HS-27A (cell line): ENCODE data around the gene KCNAB1.
"Not testable (repeated sequence)": the region's sequence is repeated elsewhere in the genome, so short reads cannot be mapped to it uniquely, and the experiment has no call there.

Experiments used
- DNase-seq: peaks from one replicate; pipeline ENCODE4 v3.0.0-alpha.2; 2012; ENCODE audit warnings: low read depth, missing footprints

KCNAB1 gene

GRCh38 chr3:156273111-156273694 is 152.8 kb downstream of the KCNAB1 start:
- DNase-seq, result no peak

- no peak for DNase-seq
These were observed 154.4 kb downstream of the KCNAB1 start for GRCh38 chr3:156274791-156275190.

GRCh38 chr3:156284637-156285036 is 164.3 kb downstream of the KCNAB1 start:
- DNase-seq, result not testable (repeated sequence)

DNA sequence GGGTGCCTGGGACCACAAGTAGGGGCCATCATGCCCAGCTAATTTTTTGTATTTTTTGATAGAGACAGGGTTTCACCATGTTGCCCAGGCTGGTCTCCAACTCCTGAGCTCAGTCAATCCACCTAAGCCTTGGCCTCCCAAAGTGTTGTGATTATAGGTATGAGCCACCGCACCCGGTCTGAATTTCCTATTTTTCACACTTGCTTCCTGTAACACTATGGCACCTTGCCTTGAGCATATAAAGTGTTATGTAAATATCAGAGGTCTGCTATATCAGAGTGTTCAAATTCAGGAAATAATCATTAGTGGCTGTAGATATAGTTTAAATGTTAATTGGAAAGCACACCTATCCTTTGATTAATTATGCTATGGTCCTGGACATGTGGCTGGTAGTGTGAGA is 165.2 kb downstream of the KCNAB1 start:
- DNase-seq, result no peak

GRCh38 chr3:156290924-156291271 is 170.5 kb downstream of the KCNAB1 start:
- DNase-seq, result no peak

DNA sequence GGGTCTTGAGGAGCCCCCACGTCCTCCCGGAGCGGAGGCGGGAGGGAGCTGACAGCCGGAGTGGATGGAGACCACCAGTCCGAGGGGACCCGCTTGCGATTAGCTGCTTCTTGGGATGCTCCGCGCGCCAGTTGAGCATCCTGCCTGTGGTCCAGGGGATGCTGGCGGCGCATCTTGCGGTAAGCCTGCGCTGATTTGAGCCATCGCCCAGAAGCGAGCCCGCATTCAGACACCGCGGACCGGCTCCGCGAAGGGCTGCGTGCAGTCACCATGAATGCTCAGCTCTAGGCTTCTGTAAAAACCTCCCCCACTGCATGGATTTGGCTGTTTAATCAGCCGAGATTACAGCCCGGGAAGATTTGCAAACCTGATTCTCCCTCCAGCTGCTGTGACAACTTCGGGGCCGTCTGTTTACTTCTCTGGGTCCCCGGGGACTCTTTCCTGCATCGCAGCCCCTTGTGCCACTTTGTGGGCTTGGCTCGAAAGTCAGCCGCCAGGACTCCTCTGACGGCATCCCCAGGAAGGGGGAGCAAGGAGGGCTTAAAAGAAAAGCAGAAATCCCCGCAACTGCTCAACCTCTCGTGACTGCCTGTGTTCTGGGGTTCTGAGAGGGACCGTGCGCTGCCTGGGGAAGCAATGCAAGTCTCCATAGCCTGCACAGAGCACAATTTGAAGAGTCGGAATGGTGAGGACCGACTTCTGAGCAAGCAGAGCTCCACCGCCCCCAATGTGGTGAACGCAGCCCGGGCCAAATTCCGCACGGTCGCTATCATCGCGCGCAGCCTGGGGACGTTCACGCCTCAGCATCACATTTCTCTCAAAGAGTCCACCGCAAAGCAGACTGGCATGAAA is 171.1 kb downstream of the KCNAB1 start:
- DNase-seq, result no peak

DNA sequence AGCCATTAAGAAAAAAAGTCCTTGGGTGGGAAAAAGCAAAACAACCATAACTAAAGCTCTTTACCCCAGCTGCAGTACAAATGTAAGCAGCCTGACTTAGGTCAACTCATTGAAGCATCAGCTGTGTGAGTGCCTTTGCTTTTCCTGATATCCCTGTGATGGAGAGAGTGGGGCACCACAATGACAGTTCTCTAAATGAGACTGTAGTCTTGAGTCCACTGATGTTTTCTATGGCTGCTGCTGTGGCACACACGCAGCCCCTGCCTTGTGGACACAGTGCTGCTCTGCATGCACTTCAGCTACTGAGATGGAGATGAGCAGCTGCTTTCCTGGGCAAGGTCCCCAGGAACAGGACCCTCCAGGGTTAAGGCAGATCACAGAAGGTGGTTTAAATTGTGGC is 173.2 kb downstream of the KCNAB1 start:
- DNase-seq, result no peak

GRCh38 chr3:156297582-156297981 is 177.2 kb downstream of the KCNAB1 start:
- no peak for DNase-seq

DNA sequence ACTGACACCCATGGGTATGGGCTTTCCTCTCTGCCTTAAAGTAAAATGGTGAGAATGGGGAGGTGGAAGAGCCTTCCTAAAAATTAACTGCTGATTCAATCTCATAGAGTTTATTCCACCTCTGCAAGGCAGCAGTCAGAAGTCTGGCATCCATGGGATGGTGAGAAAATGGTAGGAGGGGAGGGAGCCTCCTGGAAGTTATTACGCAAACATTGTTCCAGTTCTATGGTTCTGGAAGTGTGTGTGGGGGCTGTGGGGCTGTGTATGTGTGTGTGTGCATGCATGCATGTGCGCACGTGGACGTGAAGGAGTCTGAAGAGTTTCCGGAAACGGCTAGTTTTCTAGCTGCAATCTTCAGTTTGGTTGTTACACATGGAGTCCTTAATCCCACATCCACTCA is 177.6 kb downstream of the KCNAB1 start:
- DNase-seq, result no peak

DNA sequence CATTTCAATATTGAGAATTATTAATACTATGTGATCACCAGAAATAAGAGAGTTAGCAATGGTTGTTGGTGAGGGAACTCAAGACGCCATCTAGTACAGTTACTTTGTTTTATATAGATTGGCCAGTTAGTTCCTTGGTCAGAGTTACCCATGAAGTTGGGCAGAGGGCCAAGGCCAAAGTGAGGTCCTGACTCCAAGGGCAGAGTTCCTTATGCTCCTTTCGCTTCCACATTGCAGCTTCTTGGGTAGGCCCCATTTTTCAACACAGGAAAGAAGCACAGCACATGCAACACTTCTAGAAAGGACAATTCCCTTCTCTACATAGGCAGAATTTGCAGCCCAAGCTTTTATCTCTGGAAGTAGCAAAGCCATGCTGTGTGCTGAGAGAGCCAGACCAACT is 178.6 kb downstream of the KCNAB1 start:
- no peak for DNase-seq

GRCh38 chr3:156299569-156299968 is 179.2 kb downstream of the KCNAB1 start:
- DNase-seq, result no peak

DNA sequence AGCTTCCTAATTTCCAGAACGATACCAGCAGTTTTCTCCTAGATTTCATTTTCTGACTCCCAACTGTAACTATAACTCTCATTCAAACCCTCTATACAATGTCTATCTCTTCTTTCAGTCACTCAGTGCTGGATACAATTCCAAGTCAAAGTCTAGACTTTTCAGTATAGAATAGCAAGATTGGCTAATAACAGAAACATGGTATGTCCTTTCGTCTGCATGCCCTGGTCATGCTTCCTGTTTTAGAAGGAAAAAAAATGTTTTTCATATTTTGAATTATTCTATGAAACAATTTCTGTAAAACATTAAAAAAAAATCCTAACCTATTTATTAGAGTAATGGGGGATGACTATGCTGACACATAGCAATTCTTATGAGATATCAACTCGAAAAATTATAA is 180.0 kb downstream of the KCNAB1 start:
- DNase-seq, result no peak

- DNase-seq, result no peak
These were observed 180.8 kb downstream of the KCNAB1 start for GRCh38 chr3:156300929-156301840.

GRCh38 chr3:156303001-156303707 is 182.8 kb downstream of the KCNAB1 start:
- no peak for DNase-seq

DNA sequence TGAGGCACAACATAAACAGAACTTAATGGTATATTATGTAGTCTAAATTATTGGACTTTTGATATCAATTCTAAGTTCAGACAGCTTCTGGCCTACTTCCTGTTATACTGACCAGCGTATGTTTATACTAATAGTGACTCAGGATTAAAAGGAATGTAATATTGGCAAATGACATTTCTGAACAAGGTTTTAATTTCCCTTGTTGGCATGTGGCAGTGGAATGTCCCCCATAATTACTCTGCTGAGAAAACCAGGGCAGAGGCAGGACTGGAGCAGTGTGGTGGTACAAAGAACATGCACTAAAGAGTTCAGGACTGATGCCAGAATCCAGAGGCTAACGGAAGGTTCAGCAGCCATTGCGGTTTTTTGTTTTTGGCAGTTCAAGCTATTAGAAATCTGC is 184.0 kb downstream of the KCNAB1 start:
- DNase-seq, result no peak

DNA sequence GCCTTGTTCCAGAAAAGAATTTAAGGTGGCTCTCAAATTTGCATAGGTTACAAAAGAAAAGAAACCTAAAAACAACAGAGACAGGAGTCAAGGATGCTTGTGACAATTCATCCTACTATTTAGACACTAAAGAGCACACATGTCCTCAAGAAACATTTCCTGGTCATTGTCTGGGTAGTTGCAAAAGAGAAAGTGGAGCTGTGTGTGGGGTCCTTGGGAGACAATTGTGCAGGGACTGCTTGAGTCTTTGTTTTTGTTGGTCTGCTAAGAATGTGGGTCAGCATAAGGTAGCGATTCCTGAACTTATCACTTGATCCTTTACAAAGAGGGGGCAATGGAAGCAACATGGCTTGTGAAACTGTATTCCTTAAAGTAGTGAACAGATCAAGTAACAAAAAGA is 185.3 kb downstream of the KCNAB1 start:
- no peak for DNase-seq

GRCh38 chr3:156307704-156308103 is 187.3 kb downstream of the KCNAB1 start:
- DNase-seq, result peak; percentile 76

- no peak for DNase-seq
These were observed 191.1 kb downstream of the KCNAB1 start for GRCh38 chr3:156311431-156311830.

DNA sequence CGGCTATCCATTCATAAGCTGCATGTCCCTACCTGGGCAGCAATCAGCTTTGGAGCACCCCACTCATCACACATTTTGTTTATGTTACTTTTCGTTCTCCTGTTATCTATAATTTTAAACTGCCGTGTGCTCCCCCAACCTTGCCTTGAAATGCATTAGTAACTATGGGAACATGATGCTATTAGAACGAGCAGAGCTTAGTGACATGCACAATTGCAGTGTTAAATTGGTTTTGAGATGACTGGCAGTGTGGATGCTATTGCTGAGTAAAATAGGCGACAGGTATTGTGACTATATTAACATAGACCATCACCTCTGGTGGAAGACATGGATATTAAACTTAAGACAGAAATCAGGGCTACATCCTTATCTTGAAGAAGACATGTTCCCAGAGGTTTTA is 191.6 kb downstream of the KCNAB1 start:
- no peak for DNase-seq

DNA sequence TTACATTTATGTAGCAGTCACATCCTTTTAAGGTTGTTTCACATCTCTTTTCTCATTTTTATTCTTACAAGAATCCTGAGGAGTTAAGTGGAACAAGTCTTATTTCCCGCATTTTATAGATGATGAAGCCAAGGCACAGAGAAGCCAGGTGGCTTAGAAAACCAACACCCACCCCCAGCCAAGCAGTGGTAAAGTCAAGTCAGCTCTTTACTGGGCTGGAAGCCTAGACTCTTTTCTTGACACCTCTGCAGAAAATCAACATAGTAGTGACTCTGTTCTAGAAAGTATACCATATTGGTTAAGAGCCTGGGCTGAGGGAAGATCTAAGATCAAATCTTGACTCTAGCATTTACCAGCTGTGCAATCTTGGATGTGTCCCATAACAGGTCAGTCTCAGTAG is 195.7 kb downstream of the KCNAB1 start:
- DNase-seq, result no peak

DNA sequence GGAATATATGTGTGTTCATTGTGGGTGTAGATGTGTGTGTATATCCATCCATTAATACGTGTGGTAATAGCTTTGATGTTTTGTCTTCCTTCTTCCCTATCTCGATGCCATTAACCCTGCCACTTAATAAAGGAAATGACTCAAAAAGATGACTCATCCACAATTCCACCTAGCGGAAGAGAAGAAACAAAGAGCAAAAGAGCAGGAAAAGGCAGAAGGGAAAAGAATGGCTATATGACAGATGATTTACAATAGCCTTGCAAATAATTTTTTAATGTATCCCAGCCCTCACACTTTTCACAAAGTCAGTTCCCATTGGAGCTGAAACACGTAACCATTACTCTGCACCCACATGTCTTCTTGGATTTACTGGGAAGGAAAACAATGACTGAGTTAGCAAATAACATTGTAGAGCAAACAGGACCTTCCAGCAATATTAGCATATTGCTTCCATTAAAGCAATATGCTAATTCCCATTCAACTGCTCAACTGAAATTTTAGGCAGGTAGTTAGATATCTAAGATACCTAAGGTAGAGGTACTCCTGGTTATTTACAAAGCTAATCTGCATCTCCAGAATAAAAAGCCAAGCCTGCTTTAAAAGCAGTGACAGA is 197.2 kb downstream of the KCNAB1 start:
- DNase-seq, result no peak

- DNase-seq, result no peak
These were observed 201.6 kb downstream of the KCNAB1 start for GRCh38 chr3:156321945-156322344.
